Gastroesophageal sphincter (tissue), 3 donors: ENCODE measurements around the gene DGKQ.

Experiments used
- CTCF ChIP-seq, 4 experiments: fragments of 200-600 bp in 2 of 4; fragments of 450-650 bp in 2 of 4; sonication (generic) in 1 of 4; IDR thresholded peaks; one replicate each; pipeline ENCODE4 v1.5.1; 2017 to 2019; ENCODE audit warnings: antibody characterized with exemption in 4 of 4, mild to moderate bottlenecking in 2 of 4, moderate library complexity in 2 of 4
- EP300 ChIP-seq: sonication (generic); formaldehyde crosslinking; IDR thresholded peaks from one replicate; pipeline ENCODE4 v1.6.1; 2017; ENCODE audit warnings: antibody characterized with exemption, mild to moderate bottlenecking
- POLR2A ChIP-seq, 2 donors: fragments of 450-650 bp; IDR thresholded peaks; one replicate each; pipeline ENCODE4 v1.6.1; 2017; ENCODE audit warnings: antibody characterized with exemption in 2 of 2, mild to moderate bottlenecking in 2 of 2, moderate library complexity in 1 of 2

DNA sequence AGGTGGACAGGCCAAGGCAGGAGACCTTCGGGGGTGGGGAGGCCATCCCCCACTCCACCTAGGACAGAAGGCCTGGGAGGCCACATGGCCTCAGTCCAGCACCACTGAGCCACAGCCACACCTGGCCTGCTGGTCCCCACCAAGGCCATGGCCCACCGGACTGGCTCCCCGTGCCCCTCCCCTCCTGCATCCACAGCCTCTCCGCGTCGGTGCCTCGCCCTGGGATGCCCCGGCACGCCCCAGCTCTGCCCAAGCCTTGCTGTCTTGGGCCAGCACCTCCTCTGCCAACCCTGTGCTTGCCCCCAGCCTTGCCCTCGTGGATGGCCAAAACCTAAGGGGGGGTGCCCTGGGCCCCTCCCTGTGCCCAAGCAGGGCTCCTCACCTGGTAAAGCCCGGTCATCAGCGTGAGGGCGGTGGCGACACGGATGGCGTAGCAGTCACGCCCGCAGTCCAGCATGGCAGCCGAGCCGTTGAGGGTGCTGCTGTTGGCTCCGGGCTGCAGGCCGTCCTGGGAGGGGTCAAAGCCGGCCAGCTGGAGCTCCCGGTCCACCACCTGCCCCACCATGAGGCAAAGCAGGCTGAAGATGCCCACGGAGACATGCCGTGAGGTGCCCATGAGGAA, 17.5 kb upstream of the DGKQ start:
- TF ChIP-seq POLR2A (IDR thresholded peaks at IDR 0.05) = no peak
- TF ChIP-seq CTCF (IDR thresholded peaks at IDR 0.05) = no peak
- TF ChIP-seq EP300 = no peak
